HG02678 (cell line): ENCODE data around the gene ISL1.

Experiments
- ATAC-seq: cut with Tn5 transposase; IDR thresholded peaks from one replicate; pipeline ENCODE4 v1.9.1; 2021; ENCODE audit warnings: mild to moderate bottlenecking, moderate library complexity; ENCODE audit not compliant: unreplicated experiment

ISL1 gene

DNA sequence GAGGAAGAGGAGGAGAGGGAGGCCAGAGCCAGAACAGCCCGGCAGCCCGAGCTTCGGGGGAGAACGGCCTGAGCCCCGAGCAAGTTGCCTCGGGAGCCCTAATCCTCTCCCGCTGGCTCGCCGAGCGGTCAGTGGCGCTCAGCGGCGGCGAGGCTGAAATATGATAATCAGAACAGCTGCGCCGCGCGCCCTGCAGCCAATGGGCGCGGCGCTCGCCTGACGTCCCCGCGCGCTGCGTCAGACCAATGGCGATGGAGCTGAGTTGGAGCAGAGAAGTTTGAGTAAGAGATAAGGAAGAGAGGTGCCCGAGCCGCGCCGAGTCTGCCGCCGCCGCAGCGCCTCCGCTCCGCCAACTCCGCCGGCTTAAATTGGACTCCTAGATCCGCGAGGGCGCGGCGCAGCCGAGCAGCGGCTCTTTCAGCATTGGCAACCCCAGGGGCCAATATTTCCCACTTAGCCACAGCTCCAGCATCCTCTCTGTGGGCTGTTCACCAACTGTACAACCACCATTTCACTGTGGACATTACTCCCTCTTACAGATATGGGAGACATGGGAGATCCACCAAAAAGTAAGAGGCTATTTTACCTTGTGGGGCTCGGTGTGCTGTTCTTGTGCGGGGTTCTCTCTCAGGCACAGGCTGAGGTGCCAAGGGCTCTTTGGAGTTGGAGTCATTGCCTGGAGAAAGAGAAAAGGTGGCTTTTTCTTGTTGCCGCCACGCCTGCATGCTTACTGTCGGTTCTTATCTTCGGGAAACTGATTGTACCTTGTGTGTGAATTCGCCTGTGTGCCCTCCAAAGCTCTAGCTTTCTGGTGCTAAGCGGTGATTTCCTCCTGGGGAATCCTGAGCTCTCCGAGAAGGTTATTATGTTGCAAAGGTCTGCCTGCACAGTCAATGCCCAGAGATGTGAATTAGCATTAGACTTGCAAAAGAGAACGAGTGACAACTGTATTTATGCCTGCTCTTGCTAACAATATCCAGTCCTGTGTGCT, at the start of gene ISL1:
TSS of gene ISL1 (plus strand) at position 318 of the 991 bp plus-strand sequence. CDS start at position 542, 224 bp downstream.
- ATAC-seq: peak; percentile 52

GRCh38 chr5:51336878-51337277, 46.4 kb upstream of the ISL1 start:
- no peak for ATAC-seq

DNA sequence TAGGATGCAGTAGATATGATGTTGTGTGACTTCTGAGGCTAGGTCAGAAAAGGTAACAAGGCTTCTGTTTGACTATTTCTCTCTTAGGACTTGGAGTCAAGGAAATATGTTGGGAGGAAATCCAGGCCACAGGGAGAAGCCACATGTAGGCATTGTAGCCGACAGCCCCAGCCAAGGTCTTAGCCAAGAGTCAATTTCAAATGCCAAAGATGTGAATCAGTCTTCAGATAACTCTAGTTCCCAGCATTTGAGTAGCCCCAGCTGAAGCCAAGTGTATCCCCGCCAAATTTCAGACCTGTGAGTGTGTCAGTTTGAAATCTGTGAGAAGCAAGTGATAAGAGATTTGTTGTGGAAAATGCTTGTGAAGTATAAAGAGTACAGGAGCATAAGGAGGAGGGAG, 38.1 kb upstream of the ISL1 start:
- ATAC-seq: no peak

DNA sequence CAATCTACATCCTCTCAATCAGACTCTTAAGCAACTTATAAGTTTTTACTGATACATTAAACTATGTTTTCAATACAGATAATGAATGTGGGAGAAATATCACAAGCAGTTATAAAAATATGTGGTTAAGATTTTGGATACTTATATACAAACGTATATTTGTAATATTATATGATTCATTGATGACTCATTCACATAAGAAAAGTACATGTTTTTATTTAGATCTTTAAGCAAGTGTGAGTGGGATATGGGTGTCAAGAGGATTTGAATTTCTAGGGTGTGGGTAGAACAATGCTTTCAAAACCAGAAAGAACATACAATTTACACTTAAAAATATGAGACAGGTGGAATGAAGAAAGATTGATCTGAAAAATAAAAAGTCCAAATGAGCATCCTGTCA, 36.1 kb upstream of the ISL1 start:
- no peak for ATAC-seq

DNA sequence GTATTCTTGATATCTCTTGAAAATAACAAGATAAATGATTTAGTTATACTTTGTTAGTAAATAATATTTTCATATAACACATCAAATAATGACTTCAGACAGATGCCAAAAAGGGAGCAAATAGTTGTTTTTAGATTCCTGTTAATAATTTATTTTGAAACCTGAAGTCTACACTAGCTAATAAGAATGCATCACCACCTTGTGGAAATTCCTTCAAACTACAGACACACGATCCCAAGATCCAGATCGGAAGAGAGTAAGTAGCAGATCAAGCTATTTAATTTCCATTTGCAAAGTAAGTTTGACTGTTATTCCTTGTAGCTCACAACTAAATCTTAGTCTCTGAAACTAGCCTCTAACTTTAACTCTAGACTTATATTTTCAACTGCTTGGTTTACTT, 35.5 kb upstream of the ISL1 start:
- ATAC-seq: no peak

GRCh38 chr5:51371052-51371451, 12.2 kb upstream of the ISL1 start:
- no peak for ATAC-seq

DNA sequence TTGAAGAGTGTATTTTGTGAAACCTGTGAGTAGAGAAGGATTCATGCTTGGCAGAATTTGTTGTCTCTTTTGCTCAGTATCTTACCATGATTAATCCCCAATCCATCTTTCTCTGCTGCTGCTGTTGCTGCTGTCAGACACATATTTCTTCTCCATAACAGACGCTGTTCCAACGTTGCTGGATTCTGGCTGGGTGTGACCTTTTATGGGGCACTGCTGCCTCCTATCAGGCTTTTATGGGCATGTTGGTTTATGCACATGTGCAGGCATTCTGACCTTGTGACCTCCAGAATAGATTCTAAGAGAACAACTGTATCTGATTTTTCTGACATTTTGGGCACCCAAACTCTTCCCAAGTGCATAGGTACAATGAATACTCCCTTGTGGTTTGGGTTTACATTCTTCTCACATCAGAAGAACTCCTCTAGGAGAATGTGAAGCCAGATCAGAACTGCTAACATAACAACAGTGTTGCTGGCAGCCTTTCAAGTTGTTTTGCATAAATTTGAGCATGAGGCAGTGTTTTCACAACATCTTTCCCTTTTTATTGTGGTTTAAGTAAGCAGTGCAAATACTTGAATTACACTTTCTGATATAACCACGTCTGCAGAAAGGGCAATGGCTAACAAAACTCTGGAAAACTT, 9.2 kb upstream of the ISL1 start:
- ATAC-seq: no peak

DNA sequence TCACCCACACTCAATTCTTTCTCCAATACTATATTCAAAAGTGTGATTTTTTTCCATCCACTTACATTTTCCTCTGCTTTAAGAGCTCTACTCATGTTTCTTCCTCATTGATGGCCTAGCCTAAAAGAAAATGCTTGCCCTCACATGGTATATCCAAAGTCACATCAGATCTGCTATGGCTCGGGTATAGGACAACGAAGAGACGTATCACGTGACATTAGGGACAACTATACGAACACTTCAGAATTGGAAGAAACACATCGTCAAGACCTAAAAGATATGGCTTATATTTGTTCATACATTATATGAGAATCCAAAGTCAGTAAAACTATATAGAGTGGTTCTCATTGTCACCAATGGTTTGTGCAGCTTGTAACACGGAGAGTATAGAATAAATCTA, 8.2 kb upstream of the ISL1 start:
- ATAC-seq: no peak

DNA sequence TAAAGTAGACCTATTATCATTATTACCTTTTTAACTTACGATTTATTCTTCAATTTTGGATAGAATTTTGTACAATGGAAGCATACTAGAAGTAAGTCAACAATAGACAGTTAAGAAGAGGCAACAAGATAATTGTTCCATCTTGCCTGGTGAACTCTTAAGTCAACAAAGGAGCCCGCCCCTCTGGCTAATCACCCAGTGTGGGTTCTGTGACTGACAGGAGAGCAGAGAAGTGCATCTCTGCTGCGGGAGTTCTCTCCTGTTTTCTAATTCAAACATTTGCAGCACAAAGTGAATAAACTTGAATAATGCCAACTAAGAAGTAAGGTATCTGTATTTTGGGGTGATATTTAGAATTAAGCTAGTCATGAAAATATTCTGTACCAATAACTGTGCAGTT, 6.7 kb upstream of the ISL1 start:
- no peak for ATAC-seq

- ATAC-seq: no peak
Observed at GRCh38 chr5:51377151-51378060, 5.8 kb upstream of the ISL1 start.

DNA sequence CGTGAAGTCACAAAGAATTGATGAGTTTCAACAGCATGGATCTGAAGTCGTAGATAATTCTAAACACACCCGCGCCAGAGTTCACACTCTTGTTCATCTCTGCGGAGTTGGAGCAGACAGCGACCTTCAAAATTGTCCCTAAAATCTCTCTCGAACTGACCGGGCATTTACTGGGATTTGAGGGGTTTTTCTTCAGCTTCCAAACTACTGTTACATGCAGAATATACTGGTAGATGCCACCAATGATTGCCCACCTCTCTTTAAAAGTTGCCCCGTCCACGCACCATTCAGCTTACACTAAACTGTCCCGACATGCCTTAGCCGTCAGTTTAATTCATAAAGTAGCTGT, 5.2 kb upstream of the ISL1 start:
- ATAC-seq: no peak

GRCh38 chr5:51378448-51379330, 4.6 kb upstream of the ISL1 start:
- no peak for ATAC-seq

GRCh38 chr5:51379331-51379700, 3.9 kb upstream of the ISL1 start:
- no peak for ATAC-seq

DNA sequence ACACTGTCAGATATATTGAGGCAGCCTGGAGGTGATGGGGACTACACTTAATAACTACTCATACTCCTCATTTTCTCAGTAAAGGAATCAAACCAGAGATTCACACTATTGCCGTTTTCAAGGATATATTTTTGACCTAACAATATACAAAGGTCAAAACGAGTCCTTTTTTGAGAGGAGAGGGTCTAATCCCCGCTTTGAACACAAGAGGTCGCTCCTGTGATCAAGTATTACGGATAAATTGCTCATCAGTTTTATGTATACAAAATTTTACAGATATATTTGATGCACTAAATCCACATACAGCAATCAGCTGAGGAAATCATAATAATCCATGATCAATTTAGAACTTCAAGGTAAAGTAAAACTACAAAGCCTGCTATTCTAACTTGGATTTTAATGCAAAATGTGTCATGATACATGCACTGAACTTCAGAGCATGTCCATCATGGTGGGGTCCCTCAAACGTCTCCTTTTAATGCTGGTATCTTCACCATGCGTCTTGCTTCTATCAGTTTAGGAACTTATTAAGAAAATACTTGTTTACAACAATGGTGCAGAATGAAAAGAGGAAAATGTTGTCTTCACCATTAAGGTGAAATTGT, 2.5 kb upstream of the ISL1 start:
- no peak for ATAC-seq

- ATAC-seq: no peak
Observed at GRCh38 chr5:51381761-51382474, 1.3 kb upstream of the ISL1 start.

- no peak for ATAC-seq
Observed at GRCh38 chr5:51382521-51383130, 622 bp upstream of the ISL1 start.

GRCh38 chr5:51384281-51384840, 1.1 kb downstream of the ISL1 start:
- no peak for ATAC-seq

GRCh38 chr5:51385216-51385615, 2.0 kb downstream of the ISL1 start:
- no peak for ATAC-seq
